AG04449 (cell line): ENCODE measurements around the gene AKAP7.

Experiments used
- CTCF ChIA-PET: fragments of 350-600 bp; formaldehyde crosslinking; extraction: SDS; loops from one replicate; lab custom pipeline; 2021; ENCODE audit warnings: antibody characterized with exemption; lab: Yijun Ruan, JAX
- POLR2A ChIA-PET: fragments of 400-600, 350-600 bp; formaldehyde crosslinking; extraction: SDS; loops from one replicate; lab custom pipeline; 2020; ENCODE audit warnings: antibody characterized with exemption, inconsistent platforms; lab: Yijun Ruan, JAX
- DNase-seq: peaks from one replicate; pipeline ENCODE4 v3.0.0-alpha.2; 2010; ENCODE audit warnings: low read depth, low spot score
- H3K4me3 ChIP-seq: 2 replicates; pipeline ENCODE4 v1.5.1; 2011; ENCODE audit warnings: low read depth, mild to moderate bottlenecking, control low read depth, low read length
- TF ChIP-seq, protein P1 (sequence below): IDR thresholded peaks from one replicate; pipeline ENCODE4 v1.5.1; 2011; ENCODE audit warnings: mild to moderate bottlenecking, moderate library complexity, low read length, control low read depth, inconsistent platforms; ENCODE audit not compliant: insufficient read depth; ENCODE audit errors: missing control alignments

AKAP7 gene

GRCh38 chr6:131117878-131118277, 17.4 kb upstream of the AKAP7 start:
- ChIA-PET CTCF (interaction anchor here (1.0 to 9.7 kb wide), 10 partner anchors 11 to 510 kb away, joined by 3 to 231 read pairs (median 7); partner anchors contain the start of gene MED23), POLR2A (no interaction called here)
- H3K4me3 ChIP-seq: no peak overlapping the region
- TF ChIP-seq, protein P1, sequence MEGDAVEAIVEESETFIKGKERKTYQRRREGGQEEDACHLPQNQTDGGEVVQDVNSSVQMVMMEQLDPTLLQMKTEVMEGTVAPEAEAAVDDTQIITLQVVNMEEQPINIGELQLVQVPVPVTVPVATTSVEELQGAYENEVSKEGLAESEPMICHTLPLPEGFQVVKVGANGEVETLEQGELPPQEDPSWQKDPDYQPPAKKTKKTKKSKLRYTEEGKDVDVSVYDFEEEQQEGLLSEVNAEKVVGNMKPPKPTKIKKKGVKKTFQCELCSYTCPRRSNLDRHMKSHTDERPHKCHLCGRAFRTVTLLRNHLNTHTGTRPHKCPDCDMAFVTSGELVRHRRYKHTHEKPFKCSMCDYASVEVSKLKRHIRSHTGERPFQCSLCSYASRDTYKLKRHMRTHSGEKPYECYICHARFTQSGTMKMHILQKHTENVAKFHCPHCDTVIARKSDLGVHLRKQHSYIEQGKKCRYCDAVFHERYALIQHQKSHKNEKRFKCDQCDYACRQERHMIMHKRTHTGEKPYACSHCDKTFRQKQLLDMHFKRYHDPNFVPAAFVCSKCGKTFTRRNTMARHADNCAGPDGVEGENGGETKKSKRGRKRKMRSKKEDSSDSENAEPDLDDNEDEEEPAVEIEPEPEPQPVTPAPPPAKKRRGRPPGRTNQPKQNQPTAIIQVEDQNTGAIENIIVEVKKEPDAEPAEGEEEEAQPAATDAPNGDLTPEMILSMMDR: no peak
- no peak for DNase-seq

GRCh38 chr6:131122007-131122406, 13.3 kb upstream of the AKAP7 start:
- no peak for DNase-seq
- TF ChIP-seq, protein P1: no peak
- CTCF ChIA-PET: interaction anchor here (0.7 to 3.1 kb wide), 3 partner anchors 9 to 249 kb away, joined by 3 to 20 read pairs (median 5); no protein-coding TSS in a partner anchor
- H3K4me3 ChIP-seq: no peak overlapping the region
- POLR2A ChIA-PET: no interaction called here

GRCh38 chr6:131122516-131122915, 12.8 kb upstream of the AKAP7 start:
- no peak overlapping the region for H3K4me3 ChIP-seq
- TF ChIP-seq, protein P1: no peak
- ChIA-PET POLR2A (no interaction called here), CTCF (interaction anchor here (2.5 to 3.1 kb wide), 2 partner anchors 237 to 250 kb away, joined by 5 to 20 read pairs; no protein-coding TSS in a partner anchor)
- DNase-seq: no peak

DNA sequence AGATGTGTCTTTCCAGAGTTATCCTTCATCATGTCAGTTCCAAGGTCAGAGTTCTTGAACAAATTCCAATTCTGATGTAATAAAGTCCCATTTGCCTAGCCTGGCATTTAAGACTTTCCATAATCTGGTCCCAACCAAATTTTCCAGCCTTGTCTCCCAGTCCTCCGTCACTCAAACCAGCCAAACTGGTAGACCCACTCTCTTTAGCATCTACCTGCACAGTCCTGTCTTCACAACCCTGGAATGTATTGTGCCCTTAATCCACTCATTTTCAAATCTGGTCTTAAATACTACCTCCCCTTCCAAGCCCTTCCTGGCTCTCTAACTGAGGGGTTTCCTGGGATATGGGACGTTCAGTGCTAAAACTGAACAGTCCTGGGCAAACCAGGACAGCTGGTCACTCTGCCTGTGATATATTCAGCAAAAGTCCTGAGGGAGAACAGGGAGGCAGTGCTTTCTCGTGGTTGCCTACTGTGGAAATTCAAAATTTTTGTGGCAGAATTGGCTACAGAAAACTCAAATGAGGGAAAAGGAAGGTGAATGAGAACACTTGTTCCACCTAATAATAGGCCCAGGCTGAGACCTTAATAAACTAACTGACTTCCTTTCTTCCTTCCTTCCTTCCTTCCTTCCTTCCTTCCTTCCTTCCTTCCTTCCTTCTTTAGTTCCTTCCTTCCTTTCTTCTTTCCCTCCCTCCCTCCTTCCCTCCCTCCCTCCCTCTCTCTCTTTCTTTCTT, 10.8 kb upstream of the AKAP7 start:
- DNase-seq: no peak
- no peak overlapping the region for H3K4me3 ChIP-seq
- TF ChIP-seq, protein P1: no peak
- ChIA-PET POLR2A (no interaction called here), CTCF (no interaction called here)

DNA sequence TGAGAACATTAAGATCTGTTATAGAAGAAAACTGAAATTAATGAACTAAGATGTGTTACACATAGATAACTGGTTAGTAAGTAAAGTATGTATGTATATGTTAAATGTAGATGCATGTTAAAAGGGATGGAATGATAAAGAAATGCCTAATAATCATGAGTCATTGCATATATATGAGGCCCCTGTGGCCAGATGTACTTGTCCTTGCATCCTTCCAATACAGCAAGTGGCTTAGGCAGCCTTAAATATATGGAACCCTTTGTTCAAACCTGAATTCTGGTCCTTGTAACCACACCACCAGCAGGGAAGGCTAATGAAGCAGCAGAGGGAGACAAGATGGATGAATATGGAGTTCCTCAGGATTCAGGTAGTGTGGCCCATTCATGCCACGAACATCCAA, 9.8 kb upstream of the AKAP7 start:
- no peak overlapping the region for H3K4me3 ChIP-seq
- POLR2A ChIA-PET: no interaction called here
- TF ChIP-seq, protein P1: no peak
- no peak for DNase-seq
- CTCF ChIA-PET: interaction anchor here (1.0 kb wide), 1 partner anchor 8 kb away, joined by 4 read pairs; no protein-coding TSS in a partner anchor

DNA sequence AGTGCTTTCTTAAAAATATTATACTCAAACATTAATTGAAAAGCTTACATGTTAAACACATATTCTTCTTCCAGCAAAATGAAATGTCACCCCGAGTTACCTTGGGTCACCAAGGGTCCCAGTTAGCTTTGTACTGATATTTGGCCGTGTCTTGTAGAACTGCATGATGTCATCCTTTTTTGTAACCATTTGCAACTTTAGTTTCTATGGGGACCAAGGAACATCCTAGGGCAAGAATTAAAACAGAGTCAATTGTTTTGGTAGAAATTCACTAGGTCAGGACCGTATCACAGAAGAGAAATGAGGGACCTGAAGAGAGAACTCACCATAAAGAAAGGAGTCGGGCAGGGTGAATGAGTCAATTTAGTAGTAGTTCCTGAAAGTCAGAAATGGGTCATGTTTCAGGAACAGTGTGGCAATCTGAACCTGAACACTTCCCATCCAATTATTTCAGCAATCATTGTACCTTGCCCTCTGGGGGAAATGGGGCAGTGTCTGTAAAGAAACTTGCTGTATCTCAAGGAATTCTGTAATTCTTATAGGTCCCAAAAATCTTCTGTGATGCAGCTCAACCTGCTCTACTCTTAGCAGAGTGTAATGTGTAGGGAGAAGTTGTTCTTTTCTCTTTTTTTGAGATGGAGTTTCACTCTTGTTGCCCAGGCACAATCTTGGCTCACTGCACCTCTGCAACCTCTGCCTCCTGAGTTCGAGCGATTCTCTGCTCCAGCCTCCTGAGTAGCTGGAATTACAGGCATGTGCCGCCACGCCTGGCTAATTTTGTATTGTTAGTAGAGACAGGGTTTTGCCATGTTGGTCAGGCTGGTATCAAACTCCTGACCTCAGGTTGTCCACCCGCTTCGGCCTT, 5.3 kb upstream of the AKAP7 start:
- TF ChIP-seq, protein P1: no peak
- CTCF ChIA-PET: interaction anchor here (0.9 to 2.1 kb wide), 5 partner anchors 13 to 259 kb away, joined by 3 to 12 read pairs (median 5); no protein-coding TSS in a partner anchor
- no peak for DNase-seq
- POLR2A ChIA-PET: no interaction called here
- H3K4me3 ChIP-seq: no peak overlapping the region
